IPS-18c (cell line): Measurements from ENCODE around the gene ADAMTS3.

Experiments used
- H3K4me3 ChIP-seq: 2 replicates; pipeline ENCODE4 v1.7.0; 2013; ENCODE audit warnings: low read depth, mild to moderate bottlenecking, low read length, moderate library complexity; ENCODE audit not compliant: insufficient read depth
- H3K9me3 ChIP-seq: one replicate; pipeline ENCODE4 v1.6.1; 2013; ENCODE audit warnings: mild to moderate bottlenecking, low read length, moderate library complexity; ENCODE audit not compliant: control insufficient read depth, insufficient read depth

ADAMTS3 gene

DNA sequence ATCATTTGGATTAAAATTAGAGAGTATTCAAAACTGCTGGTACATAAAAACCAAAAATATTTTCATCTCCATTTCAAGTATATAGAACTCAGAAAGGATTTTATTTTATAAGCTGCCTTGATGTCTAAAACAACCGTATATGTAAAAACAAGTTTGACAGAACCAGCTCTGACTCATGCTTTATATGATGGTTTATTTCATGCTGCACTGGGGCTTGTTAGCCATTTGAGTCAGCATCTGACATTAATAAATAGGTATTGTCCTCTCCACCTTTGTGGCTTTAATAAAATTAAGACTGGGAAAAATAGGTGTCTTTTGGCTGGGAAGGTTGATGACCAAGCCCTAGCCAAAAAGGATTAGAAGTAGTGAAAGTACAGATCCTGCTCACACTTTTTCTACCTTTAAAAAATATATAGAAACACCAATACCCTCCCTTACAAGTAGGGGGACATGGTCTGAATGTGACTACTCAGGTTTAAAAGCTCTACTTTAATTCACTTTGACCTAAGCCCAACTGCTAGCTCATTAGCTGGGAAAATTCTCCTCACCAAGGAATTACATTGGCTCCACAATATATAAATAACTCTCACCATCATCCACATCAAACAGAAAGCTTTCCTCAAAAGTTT lies 228.1 kb downstream of the ADAMTS3 start:
- Histone ChIP-seq H3K4me3 (no peak overlapping the region), H3K9me3 (no peaks in the 10 kb centered on the region)

GRCh38 chr4:72338060-72338459 lies 231.0 kb downstream of the ADAMTS3 start:
- no peak overlapping the region for H3K4me3 ChIP-seq
- no peaks in the 10 kb centered on the region for H3K9me3 ChIP-seq

DNA sequence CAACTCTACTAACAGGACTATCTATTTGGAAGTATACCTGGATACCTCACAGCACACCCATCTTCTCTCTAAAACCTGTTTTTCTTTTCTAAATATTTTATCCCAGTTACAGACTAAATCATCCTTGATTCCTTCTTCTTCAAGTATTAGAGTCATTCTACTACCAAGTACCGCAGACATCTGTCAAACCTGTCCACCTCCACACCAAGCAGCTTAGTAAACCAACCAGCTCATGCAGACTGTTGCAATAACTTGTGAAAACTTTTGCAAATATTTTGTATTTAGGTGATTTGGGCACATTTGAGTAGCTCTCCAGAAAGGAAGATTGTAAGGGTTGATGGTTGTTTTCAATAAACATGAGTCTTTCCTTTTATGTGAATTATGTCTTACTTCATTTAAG lies 238.6 kb downstream of the ADAMTS3 start:
- Histone ChIP-seq H3K4me3 (no peak overlapping the region), H3K9me3 (no peaks in the 10 kb centered on the region)

DNA sequence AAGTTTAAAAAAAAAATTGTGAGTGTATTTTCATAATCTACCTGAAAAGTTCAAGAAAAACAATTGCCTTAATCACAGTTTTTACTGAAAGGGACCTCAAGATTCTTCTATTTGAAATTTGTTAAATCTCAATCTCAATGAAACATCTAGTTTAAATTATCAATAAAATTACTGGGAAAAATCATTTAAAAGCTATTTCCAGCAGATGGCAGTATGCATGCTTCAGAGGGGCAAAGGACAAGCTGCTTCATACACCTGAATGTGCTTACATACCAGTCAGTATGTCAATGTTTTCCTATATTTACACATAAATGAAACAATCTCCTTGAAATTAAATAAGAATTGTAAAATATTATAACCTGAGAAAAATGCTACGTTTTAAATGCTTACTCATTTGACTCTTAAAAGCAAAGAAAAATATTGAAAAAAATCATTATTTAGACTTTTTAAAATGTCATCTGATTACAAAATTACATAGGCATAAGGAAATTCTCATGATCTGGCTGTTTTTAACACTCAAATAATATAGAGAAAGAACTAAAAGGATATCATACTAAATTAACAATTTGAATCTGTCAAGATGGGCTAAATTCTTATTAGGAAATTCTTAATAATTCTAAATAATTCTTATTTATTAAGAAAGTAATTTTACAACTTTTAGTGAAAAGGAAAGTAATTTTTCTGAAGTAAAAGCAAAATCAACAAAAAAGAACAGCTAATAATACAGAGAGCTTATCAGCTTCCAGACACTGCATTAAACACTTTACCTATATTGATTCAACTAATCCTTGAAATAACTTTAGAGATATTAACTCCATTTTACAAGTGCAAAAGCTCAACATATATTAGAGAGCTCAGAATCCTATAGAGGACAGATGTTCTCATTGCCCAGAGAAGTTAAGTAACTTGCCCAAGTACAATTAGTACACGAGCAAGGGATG lies 242.1 kb downstream of the ADAMTS3 start:
- Histone ChIP-seq H3K4me3 (no peak overlapping the region), H3K9me3 (no peaks in the 10 kb centered on the region)

GRCh38 chr4:72325215-72325614 lies 243.8 kb downstream of the ADAMTS3 start:
- no peak overlapping the region for H3K4me3 ChIP-seq
- H3K9me3 ChIP-seq: no peaks in the 10 kb centered on the region

GRCh38 chr4:72323227-72323626 lies 245.8 kb downstream of the ADAMTS3 start:
- Histone ChIP-seq H3K4me3 (no peak overlapping the region), H3K9me3 (no peaks in the 10 kb centered on the region)

DNA sequence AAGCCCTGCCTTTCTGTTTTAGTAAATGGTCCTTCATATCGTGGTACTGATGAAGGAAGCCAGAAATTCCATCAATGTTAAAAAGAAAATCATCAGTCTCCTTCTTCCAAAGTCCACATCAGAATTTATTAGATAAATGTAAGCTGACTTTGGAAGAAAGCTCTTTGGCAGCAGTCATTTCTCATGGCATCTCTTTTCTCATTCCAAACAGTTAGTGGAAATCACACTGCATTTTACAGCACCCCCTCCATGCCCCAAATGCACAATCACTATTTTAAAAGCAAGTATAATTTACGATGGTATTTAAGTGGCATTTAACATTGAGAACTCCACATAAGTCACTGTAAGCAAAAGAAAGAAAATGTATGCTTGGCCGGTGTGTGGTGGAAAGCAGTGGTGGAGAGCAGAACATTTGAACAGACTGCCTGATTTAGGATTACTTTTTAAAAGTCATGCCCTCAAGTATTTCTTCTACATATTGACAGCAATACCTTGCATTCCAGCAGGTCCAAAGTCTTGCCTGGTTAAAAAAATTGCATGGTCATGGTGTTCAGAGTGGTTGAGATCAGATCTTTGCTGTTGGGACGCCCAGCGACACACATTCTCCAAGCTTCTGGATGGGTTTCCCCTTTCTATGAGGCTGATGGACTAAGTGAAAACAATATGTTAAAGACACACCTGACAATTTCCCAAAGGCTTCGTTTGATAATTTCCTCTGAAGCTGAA lies 248.6 kb downstream of the ADAMTS3 start:
- no peak overlapping the region for H3K4me3 ChIP-seq

DNA sequence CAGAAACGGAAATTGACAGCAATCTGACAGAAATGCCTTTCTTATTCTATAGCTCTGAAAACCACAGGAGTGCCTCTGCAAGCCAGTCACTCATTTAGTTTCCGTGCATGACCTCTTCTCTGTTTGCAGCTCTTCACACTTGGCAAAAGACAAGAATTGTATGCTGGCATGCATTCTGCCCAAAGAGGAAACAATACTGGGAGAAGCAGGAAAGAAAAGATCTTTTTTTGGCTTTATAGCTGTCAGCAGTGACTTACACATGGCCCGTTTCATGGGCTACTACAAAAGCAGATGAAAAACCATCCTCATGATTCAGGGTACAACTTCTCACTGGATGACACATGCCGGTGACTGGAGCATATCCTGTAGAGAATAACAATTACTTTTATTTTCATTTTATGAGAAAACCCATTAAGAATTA lies 249.4 kb downstream of the ADAMTS3 start:
- Histone ChIP-seq H3K4me3 (no peak overlapping the region), H3K9me3 (no peaks in the 10 kb centered on the region)

More for the DNA sequence above, 248.6 kb downstream of the ADAMTS3 start:
- H3K9me3 ChIP-seq: no peaks in the 10 kb centered on the region

- Histone ChIP-seq H3K9me3 (no peaks in the 10 kb centered on the region), H3K4me3 (no peak overlapping the region)
Observed at GRCh38 chr4:72318421-72319170, 250.4 kb downstream of the ADAMTS3 start.

GRCh38 chr4:72314869-72315268 lies 254.2 kb downstream of the ADAMTS3 start:
- no peak overlapping the region for H3K4me3 ChIP-seq

DNA sequence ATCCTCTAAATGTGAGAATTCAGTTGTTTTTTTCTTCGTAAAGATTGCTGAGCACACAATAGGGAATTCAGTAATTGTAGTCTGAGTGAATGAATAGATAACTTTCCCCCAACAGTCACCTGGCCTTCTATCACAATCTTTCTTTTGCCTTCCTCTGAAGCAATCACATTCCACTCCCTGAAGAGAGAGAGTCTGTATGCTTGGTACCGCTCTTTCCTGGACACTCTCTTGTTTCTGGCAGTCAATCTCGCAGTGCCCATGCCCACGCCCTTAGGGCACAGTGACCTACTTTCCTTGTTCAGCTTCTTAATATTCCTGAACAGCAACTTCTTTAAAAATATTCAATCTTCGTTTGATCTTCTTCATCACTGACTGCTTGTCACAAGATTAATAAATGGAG lies 255.9 kb downstream of the ADAMTS3 start:
- H3K9me3 ChIP-seq: no peaks in the 10 kb centered on the region

More at GRCh38 chr4:72314869-72315268, 254.2 kb downstream of the ADAMTS3 start:
- no peaks in the 10 kb centered on the region for H3K9me3 ChIP-seq

DNA sequence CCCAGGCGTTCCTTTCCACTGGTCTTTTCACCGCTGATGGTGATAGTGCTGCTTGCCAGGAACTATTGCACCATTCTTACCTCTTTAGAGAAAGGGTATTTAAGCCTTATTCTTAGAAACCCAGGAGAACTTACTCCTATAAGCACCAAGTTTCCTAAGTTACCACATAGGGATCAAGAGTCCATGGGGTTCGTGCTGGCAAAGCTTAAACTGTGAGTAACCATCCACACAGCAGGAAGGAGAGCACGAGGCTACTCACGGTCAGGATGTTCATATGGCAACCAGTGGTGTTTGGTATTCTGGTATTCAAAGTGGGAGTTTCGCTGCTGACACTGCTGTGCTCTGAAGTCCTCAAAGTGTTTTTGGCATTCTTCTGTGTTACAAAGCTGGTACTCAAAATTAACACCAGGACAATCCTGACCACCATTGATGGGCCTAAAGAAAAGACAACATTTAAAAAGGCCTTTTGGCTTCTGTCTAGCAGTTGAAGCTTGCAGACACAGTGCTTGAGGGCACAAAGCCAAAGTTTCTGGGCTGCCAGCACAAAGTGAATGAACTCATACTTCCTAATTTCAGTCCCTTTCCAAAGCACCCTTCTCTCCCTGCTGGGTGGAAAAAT lies 256.9 kb downstream of the ADAMTS3 start:
- Histone ChIP-seq H3K4me3 (no peak overlapping the region), H3K9me3 (no peaks in the 10 kb centered on the region)

More for the DNA sequence above, 255.9 kb downstream of the ADAMTS3 start:
- no peak overlapping the region for H3K4me3 ChIP-seq

GRCh38 chr4:72311291-72311690 lies 257.7 kb downstream of the ADAMTS3 start:
- Histone ChIP-seq H3K4me3 (no peak overlapping the region), H3K9me3 (no peaks in the 10 kb centered on the region)

- Histone ChIP-seq H3K4me3 (no peak overlapping the region), H3K9me3 (no peaks in the 10 kb centered on the region)
Observed at GRCh38 chr4:72305620-72306019, 263.4 kb downstream of the ADAMTS3 start.

DNA sequence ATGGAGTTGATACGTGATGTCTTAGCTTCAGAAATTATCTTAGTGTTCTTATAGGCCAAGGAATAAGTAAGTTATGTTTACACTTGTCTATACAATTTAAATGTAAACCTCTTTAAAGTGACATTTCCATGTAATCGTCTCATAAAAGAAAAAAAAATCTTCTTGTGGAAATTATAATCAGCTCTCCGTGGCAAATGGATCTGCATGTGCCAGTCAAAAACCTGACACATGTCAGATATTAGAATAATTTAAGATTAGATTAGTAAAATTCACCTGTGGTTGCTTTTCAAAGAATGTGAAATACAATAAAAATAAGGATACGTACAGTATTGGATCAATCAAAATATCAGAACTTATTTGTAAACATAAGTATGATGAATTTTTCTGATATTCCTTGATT lies 263.9 kb downstream of the ADAMTS3 start:
- H3K4me3 ChIP-seq: no peak overlapping the region
- H3K9me3 ChIP-seq: no peaks in the 10 kb centered on the region

- Histone ChIP-seq H3K4me3 (no peak overlapping the region), H3K9me3 (no peaks in the 10 kb centered on the region)
Observed at GRCh38 chr4:72302981-72303704, 265.9 kb downstream of the ADAMTS3 start.
